ENCODE data around the gene RGL2. TPM values are rescaled to one million over a fixed set of nuclear protein-coding genes. Genes with fewer than 3 reads are reported as not detected.

The RGL2 gene
- total and polyA plus RNA-seq, 2 of the 13 experiments (the other 11 are each of a cell fraction or from before 2014, with no cell fraction given) = 22.9 to 47.4 TPM

DNA sequence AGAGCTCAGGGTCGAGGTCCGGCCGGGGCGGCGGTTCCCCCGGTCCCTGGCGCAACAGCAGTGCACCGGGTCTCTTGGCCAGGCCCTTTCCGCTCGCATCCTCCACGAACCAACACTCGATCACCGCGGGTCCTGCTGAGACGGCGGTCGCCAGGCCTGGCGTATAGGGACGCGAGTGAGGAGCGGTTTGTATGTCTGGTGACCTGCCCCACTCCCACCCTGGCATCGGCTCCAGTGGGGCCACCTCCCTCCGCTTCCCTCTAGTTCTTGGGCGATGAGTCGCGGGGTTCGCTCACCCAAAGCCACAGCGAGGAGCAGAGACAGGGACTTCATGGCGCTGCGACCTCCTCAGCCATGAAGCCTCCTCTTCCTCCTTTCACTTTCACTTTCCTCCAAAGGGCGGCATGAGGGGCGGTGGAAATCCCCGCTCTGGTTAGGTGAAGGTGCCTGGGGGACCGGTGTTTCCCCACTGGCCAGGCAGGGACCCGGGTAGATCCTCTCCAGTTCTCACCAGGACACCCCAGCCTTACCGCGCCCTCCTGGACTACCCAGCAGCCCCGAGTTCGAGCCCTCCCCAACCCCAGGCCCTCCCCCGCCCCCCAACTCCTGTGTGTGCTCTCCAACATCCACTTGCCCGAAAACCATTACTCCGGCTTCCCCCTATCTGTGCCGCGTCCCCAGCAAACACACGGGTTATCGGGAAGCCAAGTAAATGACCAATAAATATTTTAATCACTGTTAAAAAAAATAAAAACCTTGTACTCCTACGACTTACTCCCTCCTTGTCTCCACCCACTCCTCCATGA lies 15.2 kb upstream of the RGL2 start, which contains the start of gene TAPBP (continued):
- 0 out of 2 replicates have a peak, but pooled peaks have one; percentile 19 for TF ChIP-seq AKAP8 (CRISPR knock-in tag; IDR thresholded peaks at IDR 0.05)
- peak; percentile 45; the same call in 1 of the 2 replicates for TF ChIP-seq ZNF552 (CRISPR knock-in tag; IDR thresholded peaks at IDR 0.05; ENCODE audit: borderline replicate concordance)
- peak; percentile 76; the same call in 1 of the 2 replicates for TF ChIP-seq POLR2G (IDR thresholded peaks at IDR 0.05; ENCODE audit: low read depth, low read length)
- no peak for TF ChIP-seq DPF2 (CRISPR knock-in tag; IDR thresholded peaks at IDR 0.05; ENCODE audit: borderline replicate concordance, low read depth)
- no peak for TF ChIP-seq TBX3 (IDR thresholded peaks at IDR 0.05; ENCODE audit: borderline replicate concordance)
- TF ChIP-seq GABPA (IDR thresholded peaks at IDR 0.05; ENCODE audit: low read depth, low read length) = no peak
- no peak; the same call in 1 of the 2 replicates for TF ChIP-seq GABPA (CRISPR knock-in tag; IDR thresholded peaks at IDR 0.05; ENCODE audit: low read depth)
- TF ChIP-seq, protein P1, sequence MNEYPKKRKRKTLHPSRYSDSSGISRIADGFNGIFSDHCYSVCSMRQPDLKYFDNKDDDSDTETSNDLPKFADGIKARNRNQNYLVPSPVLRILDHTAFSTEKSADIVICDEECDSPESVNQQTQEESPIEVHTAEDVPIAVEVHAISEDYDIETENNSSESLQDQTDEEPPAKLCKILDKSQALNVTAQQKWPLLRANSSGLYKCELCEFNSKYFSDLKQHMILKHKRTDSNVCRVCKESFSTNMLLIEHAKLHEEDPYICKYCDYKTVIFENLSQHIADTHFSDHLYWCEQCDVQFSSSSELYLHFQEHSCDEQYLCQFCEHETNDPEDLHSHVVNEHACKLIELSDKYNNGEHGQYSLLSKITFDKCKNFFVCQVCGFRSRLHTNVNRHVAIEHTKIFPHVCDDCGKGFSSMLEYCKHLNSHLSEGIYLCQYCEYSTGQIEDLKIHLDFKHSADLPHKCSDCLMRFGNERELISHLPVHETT (CRISPR knock-in tag; conservative IDR thresholded peaks at IDR 0.05) = no peak
- TF ChIP-seq ELF3 (CRISPR knock-in tag; IDR thresholded peaks at IDR 0.05) = peak; percentile 70
- peak; percentile 17; the same call in 1 of the 2 replicates for TF ChIP-seq ZNF670 (CRISPR knock-in tag; IDR thresholded peaks at IDR 0.05; ENCODE audit: borderline replicate concordance)
- TF ChIP-seq ZNF788 (CRISPR knock-in tag; IDR thresholded peaks at IDR 0.05; ENCODE audit: borderline replicate concordance) = 0 out of 2 replicates have a peak, but pooled peaks have one; percentile 66
- 0 out of 2 replicates have a peak, but pooled peaks have one; percentile 2 for TF ChIP-seq RARA (CRISPR knock-in tag; IDR thresholded peaks at IDR 0.05)
- TF ChIP-seq MED1 (CRISPR knock-in tag; IDR thresholded peaks at IDR 0.05) = peak; percentile 46; the same call in 1 of the 2 replicates
- TF ChIP-seq, protein P2, sequence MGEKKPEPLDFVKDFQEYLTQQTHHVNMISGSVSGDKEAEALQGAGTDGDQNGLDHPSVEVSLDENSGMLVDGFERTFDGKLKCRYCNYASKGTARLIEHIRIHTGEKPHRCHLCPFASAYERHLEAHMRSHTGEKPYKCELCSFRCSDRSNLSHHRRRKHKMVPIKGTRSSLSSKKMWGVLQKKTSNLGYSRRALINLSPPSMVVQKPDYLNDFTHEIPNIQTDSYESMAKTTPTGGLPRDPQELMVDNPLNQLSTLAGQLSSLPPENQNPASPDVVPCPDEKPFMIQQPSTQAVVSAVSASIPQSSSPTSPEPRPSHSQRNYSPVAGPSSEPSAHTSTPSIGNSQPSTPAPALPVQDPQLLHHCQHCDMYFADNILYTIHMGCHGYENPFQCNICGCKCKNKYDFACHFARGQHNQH (CRISPR knock-in tag; IDR thresholded peaks at IDR 0.05) = peak; percentile 44
- TF ChIP-seq, protein P3, sequence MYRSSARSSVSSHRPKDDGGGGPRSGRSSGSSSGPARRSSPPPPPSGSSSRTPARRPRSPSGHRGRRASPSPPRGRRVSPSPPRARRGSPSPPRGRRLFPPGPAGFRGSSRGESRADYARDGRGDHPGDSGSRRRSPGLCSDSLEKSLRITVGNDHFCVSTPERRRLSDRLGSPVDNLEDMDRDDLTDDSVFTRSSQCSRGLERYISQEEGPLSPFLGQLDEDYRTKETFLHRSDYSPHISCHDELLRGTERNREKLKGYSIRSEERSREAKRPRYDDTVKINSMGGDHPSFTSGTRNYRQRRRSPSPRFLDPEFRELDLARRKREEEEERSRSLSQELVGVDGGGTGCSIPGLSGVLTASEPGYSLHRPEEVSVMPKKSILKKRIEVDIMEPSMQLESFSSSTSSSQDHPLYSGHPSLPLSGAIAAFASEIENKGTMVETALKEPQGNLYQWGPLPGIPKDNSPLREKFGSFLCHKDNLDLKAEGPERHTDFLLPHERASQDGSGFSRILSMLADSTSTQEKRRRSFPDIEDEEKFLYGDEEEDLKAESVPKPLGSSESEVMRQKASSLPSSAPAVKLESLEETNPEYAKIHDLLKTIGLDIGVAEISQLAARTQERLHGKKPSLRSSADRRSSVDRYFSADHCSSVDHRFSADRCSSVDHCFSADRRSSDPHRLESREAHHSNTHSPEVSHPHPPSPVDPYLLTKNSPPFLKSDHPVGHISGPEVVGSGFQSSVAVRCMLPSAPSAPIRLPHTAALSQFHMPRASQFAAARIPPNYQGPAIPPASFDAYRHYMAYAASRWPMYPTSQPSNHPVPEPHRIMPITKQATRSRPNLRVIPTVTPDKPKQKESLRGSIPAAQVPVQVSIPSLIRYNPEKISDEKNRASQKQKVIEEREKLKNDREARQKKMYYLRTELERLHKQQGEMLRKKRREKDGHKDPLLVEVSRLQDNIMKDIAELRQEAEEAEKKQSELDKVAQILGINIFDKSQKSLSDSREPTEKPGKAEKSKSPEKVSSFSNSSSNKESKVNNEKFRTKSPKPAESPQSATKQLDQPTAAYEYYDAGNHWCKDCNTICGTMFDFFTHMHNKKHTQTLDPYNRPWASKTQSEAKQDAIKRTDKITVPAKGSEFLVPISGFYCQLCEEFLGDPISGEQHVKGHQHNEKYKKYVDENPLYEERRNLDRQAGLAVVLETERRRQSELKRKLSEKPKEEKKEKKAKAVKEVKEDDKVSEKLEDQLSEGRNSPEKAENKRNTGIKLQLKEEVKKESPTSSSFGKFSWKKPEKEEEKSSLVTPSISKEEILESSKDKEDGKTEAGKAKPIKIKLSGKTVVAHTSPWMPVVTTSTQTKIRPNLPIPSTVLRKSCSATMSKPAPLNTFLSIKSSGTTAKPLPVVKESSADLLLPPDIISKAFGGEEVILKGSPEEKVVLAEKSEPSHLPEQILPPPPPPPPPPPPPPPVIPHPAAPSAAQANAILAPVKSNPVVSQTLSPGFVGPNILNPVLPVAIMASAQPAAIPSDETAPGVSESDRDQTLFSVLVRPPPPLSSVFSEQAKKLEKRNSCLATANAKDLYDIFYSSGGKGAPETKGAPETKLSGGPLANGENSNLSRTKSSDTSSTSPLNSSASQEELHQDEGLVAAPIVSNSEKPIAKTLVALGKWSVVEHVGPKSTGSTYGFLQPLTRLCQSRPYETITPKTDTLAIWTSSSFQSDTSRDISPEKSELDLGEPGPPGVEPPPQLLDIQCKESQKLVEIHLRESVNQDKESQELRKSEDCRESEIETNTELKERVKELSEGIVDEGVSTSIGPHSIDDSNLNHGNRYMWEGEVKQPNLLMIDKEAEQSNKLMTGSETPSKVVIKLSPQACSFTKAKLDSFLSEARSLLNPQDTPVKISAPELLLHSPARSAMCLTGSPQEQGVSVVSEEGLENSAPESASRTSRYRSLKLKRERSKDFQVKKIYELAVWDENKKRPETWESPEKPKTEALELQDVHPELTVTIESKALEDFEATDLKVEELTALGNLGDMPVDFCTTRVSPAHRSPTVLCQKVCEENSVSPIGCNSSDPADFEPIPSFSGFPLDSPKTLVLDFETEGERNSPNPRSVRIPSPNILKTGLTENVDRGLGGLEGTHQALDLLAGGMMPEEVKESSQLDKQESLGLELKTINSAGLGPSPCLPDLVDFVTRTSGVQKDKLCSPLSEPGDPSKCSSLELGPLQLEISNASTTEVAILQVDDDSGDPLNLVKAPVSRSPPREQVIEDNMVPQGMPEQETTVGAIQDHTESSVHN (CRISPR knock-in tag; IDR thresholded peaks at IDR 0.05) = peak; percentile 80; the same call in 1 of the 2 replicates
- no peak for TF ChIP-seq SOX6 (IDR thresholded peaks at IDR 0.05)
- TF ChIP-seq SOX6 (CRISPR knock-in tag; IDR thresholded peaks at IDR 0.05) = peak; percentile 33
- peak; percentile 81 for TF ChIP-seq NRL (CRISPR knock-in tag; IDR thresholded peaks at IDR 0.05; ENCODE audit: borderline replicate concordance)
- TF ChIP-seq ZNF879 (CRISPR knock-in tag; IDR thresholded peaks at IDR 0.05) = 0 out of 2 replicates have a peak, but pooled peaks have one; percentile 47

Measured in HepG2 (cell line).